Effector memory CD8-positive, alpha-beta T cell (primary cell): ENCODE data around the gene ZNF133.
"Not testable (repeated sequence)": the region's sequence is repeated elsewhere in the genome, so short reads cannot be mapped to it uniquely, and the experiment has no call there.

ENCODE experiments used
- ATAC-seq: fragments of 150-1000 bp; cut with Tn5 transposase; replicated peaks from 2 replicates; pipeline ENCODE4 v1.10.0; 2021; ENCODE audit warnings: mild to moderate bottlenecking, moderate library complexity
- DNase-seq, 3 experiments: peaks; one replicate each; pipeline ENCODE4 v3.0.0; 2021
- H3K27ac Mint-ChIP-seq, 2 donors: one replicate each; pipeline ENCODE4 v1.8.0; 2022; ENCODE audit warnings: mild to moderate bottlenecking in 2 of 2, mixed read lengths in 2 of 2, moderate library complexity in 2 of 2
- H3K27me3 Mint-ChIP-seq, 2 donors: one replicate each; pipeline ENCODE4 v1.8.0; 2022; ENCODE audit warnings: mixed read lengths in 2 of 2
- H3K36me3 Mint-ChIP-seq: one replicate; pipeline ENCODE4 v1.8.0; 2022; ENCODE audit warnings: mild to moderate bottlenecking, moderate library complexity, mixed read lengths; ENCODE audit not compliant: insufficient read depth
- H3K4me1 Mint-ChIP-seq, 2 donors: one replicate each; pipeline ENCODE4 v1.8.0; 2022; ENCODE audit warnings: low read depth in 2 of 2, mixed read lengths in 2 of 2
- H3K4me3 Mint-ChIP-seq, 2 donors: one replicate each; pipeline ENCODE4 v1.8.0; 2022; ENCODE audit warnings: mild to moderate bottlenecking in 2 of 2, mixed read lengths in 2 of 2, moderate library complexity in 2 of 2
- H3K9me3 Mint-ChIP-seq, 2 donors: one replicate each; pipeline ENCODE4 v1.8.0; 2022; ENCODE audit warnings: mixed read lengths in 2 of 2
- total RNA-seq, 9 experiments: gene quantifications; one replicate each; lab custom pipeline; 2026; lab: John Stamatoyannopoulos, UW

The ZNF133 gene
- 6.7 to 35.8 (median 12.8) reads per million in 9 experiments for total RNA-seq

DNA sequence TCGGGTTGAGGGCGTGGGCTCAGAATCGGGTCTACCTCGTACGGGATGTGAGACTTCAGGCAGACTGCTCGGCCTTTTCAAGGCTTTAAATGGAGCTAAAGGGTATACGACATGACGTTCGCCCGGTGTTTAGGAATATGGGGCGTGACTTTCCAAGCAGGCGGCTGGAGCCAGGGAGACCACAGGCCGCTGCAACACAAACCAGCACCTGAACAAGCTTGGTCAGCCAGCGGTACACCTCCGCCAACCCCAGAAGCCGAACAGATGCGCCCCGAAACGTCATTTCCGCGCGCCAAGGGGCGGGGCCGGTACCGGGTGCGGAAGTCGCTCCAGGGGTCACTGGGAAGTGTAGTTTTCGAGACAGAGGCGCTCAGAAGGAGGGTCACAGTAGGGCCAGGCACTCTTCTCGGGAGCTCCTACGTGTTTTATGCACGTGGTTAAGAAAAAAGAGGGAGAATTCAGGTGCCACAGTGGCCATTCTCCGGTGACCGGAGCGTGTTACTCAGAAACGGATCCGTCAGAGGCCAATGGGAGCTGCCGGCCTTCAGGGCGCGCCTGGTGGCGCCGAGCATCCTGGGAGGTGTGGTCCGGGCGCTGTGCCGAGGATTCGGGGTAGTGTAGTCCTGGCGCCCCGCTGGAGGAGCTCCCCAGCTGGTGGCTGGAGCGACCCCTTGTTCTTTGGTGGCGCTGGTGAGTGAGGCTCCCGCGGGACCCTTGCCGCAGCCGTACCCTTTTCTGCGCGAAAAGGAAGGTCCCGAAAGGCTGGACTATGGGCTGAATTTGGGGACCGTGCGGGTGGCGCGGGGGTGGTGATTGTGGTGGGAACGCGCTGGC, at the start of gene ZNF133:
Gene ZNF133 (plus strand): TSS at position 613 of the 834 bp plus-strand sequence. CDS start 17,160 bp downstream, outside the sequence.
- peaks cover 9% of the 10 kb centered on the region for H3K36me3 Mint-ChIP-seq
- ATAC-seq: peak; percentile 94
- H3K4me1 Mint-ChIP-seq: peaks cover 22 to 30% of the 10 kb centered on the region in 2 donors
- peak within 1 kb of the TSS; percentile 95 to 99 for H3K27ac Mint-ChIP-seq
- H3K4me3 Mint-ChIP-seq: peak within 1 kb of the TSS; percentile 98 to 99
- peak; percentile 99 for DNase-seq
- H3K9me3 Mint-ChIP-seq: peaks cover 0 to 8% of the 10 kb centered on the region in 2 donors
- H3K27me3 Mint-ChIP-seq: peaks cover 24 to 38% of the 10 kb centered on the region in 2 donors

DNA sequence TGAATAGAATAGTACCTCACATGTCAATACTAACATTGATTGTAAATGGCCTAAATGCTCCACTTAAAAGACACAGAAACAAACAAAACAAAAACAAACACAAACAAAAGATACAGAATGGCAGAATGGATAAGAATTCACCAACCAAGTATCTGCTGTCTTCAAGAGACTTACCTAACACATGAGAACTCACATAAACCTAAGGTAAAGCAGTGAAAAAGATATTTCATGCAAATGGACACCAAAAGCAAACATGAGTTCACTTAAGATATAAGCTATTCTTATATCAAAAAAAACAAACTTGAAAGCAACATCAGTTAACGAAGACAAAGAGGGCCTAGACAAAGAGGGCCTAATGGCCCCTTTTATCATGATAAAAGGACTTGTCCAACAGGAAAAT, 47.3 kb upstream of the ZNF133 start:
- H3K27ac Mint-ChIP-seq: no peak overlapping the region
- ATAC-seq: no peak
- no peak for DNase-seq
- H3K36me3 Mint-ChIP-seq: no peaks in the 10 kb centered on the region
- H3K27me3 Mint-ChIP-seq: peaks cover 60 to 67% of the 10 kb centered on the region in 2 donors
- H3K9me3 Mint-ChIP-seq: peaks cover 0 to 5% of the 10 kb centered on the region in 2 donors
- H3K4me3 Mint-ChIP-seq: no peak overlapping the region
- no peaks in the 10 kb centered on the region for H3K4me1 Mint-ChIP-seq

DNA sequence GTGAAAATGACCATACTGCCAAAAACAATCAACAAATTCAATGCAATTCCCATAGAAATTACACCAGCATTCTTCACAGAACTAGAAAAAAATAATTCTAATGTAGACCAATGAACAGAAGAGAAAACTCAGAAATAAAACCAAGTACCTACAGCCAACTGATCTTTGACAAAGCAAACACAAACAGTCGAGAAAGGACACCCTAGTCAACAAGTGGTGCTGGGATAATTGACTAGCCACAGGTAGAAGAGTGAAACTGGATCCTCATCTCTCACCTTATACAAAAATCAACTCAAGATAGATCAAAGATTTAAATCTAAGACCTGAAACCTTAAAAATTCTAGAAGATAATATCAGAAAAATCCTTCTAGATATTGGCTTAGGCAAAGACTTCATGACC, 44.5 kb upstream of the ZNF133 start:
- Mint-ChIP-seq H3K36me3 (no peaks in the 10 kb centered on the region), H3K4me3 (no peak overlapping the region), H3K27ac (no peak overlapping the region), H3K9me3 (peaks cover 0 to 5% of the 10 kb centered on the region in 2 donors), H3K27me3 (peaks cover 63 to 77% of the 10 kb centered on the region in 2 donors), H3K4me1 (no peaks in the 10 kb centered on the region)
- ATAC-seq: no peak
- no peak for DNase-seq

- H3K4me3 Mint-ChIP-seq, H3K4me1 Mint-ChIP-seq, H3K36me3 Mint-ChIP-seq, DNase-seq, ATAC-seq, H3K27ac Mint-ChIP-seq, H3K9me3 Mint-ChIP-seq: not testable (repeated sequence)
- H3K27me3 Mint-ChIP-seq: peaks cover 26 to 32% of the 10 kb centered on the region in 2 donors
These were observed 39.8 kb upstream of the ZNF133 start for GRCh38 chr20:18248545-18248944.

GRCh38 chr20:18250217-18250616, 38.1 kb upstream of the ZNF133 start:
- ATAC-seq (no peak), DNase-seq (no peak)
- H3K36me3 Mint-ChIP-seq: no peaks in the 10 kb centered on the region
- H3K4me1 Mint-ChIP-seq: peaks cover 0 to 2% of the 10 kb centered on the region in 2 donors
- H3K27ac Mint-ChIP-seq: no peak overlapping the region
- peaks cover 9 to 15% of the 10 kb centered on the region in 2 donors for H3K27me3 Mint-ChIP-seq
- H3K9me3 Mint-ChIP-seq: no peaks in the 10 kb centered on the region
- no peak overlapping the region for H3K4me3 Mint-ChIP-seq

DNA sequence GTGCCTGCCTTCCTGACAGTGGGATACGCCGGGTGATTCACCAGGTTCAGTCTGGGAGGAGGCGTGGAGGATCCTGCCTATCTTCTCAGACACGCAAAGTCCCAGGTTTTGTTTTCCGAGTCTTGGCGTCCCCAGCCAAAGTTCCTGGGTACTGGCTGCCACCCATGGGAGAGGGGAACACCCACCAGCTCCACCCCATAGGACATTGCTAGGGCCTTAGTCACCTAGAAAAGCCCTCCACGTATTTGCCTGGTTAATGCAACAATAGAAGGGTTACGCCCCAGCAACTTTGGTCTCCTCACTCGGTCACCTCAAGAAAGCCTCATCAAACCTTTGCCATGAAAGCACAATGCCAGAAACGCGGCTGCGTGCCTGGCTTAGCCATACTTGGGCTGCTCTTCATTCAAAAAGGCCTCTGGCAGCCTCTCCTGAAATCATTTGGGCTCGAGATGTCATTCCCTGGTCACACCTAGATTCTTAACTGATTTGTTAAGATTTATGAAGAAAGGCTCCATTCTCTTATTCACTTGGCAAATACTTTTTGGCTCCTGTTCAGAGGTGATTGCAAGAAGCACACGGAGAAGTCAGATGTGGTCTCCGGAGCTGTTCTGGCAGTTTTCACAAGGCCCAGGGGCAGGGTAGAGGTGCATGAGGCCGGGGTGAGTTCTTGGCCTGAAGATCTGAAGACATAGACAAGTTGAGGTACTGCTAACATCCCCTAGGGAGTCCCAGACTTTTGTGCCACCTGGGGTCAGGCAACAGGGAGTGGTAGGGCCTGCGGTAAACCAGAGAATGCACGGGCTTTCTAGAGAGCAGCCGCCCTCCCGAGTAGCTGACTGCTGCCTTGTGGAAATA, 35.5 kb upstream of the ZNF133 start:
- Mint-ChIP-seq H3K27ac (no peak overlapping the region), H3K36me3 (no peaks in the 10 kb centered on the region), H3K4me3 (no peak overlapping the region), H3K27me3 (peaks cover 0 to 14% of the 10 kb centered on the region in 2 donors), H3K4me1 (peaks cover 0 to 2% of the 10 kb centered on the region in 2 donors), H3K9me3 (no peaks in the 10 kb centered on the region)
- DNase-seq: no peak
- no peak for ATAC-seq

- H3K27me3 Mint-ChIP-seq: peaks cover 0 to 14% of the 10 kb centered on the region in 2 donors
- no peak for DNase-seq
- peaks cover 0 to 2% of the 10 kb centered on the region in 2 donors for H3K4me1 Mint-ChIP-seq
- no peak overlapping the region for H3K4me3 Mint-ChIP-seq
- no peaks in the 10 kb centered on the region for H3K9me3 Mint-ChIP-seq
- no peak overlapping the region for H3K27ac Mint-ChIP-seq
- H3K36me3 Mint-ChIP-seq: no peaks in the 10 kb centered on the region
- ATAC-seq: no peak
These were observed 33.7 kb upstream of the ZNF133 start for GRCh38 chr20:18254615-18255014.

DNA sequence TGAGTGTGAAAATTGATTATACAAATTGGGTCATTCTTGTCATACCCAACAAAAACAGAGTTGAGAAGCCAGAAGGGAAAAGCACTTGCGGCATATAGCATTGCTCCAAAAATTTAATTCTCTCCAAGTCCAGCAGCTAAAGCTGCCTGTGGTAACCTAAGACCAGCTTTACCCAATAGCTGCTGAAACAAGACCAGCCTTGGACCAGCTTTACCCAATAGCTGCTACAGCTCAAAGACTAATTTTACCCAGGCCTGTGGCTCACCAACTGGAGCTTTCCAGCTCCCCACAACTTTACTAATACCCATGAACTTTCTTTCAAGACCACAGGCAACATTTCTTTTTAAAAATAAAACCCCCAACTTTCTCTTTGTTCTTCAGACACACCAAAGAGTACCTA, 32.8 kb upstream of the ZNF133 start:
- no peak for ATAC-seq
- Mint-ChIP-seq H3K9me3 (no peaks in the 10 kb centered on the region), H3K4me3 (no peak overlapping the region), H3K36me3 (no peaks in the 10 kb centered on the region), H3K27ac (no peak overlapping the region), H3K27me3 (peaks cover 5 to 23% of the 10 kb centered on the region in 2 donors), H3K4me1 (peaks cover 0 to 2% of the 10 kb centered on the region in 2 donors)
- no peak for DNase-seq

GRCh38 chr20:18256440-18257090, 31.8 kb upstream of the ZNF133 start:
- Mint-ChIP-seq H3K27ac (no peak overlapping the region), H3K4me1 (peaks cover 0 to 2% of the 10 kb centered on the region in 2 donors), H3K27me3 (peaks cover 5 to 25% of the 10 kb centered on the region in 2 donors), H3K4me3 (no peak overlapping the region), H3K36me3 (no peaks in the 10 kb centered on the region), H3K9me3 (no peaks in the 10 kb centered on the region)
- ATAC-seq: no peak
- no peak for DNase-seq

- H3K36me3 Mint-ChIP-seq: no peaks in the 10 kb centered on the region
- peaks cover 5 to 25% of the 10 kb centered on the region in 2 donors for H3K27me3 Mint-ChIP-seq
- ATAC-seq (no peak), DNase-seq (no peak)
- no peak overlapping the region for H3K4me3 Mint-ChIP-seq
- H3K9me3 Mint-ChIP-seq: no peaks in the 10 kb centered on the region
- H3K4me1 Mint-ChIP-seq: peaks cover 0 to 2% of the 10 kb centered on the region in 2 donors
- H3K27ac Mint-ChIP-seq: no peak overlapping the region
These were observed 30.0 kb upstream of the ZNF133 start for GRCh38 chr20:18258126-18258860.

- Mint-ChIP-seq H3K27me3 (peaks cover 7 to 25% of the 10 kb centered on the region in 2 donors), H3K4me1 (no peaks in the 10 kb centered on the region), H3K27ac (no peak overlapping the region), H3K4me3 (no peak overlapping the region), H3K36me3 (no peaks in the 10 kb centered on the region), H3K9me3 (no peaks in the 10 kb centered on the region)
- ATAC-seq: no peak
- no peak for DNase-seq
These were observed 28.6 kb upstream of the ZNF133 start for GRCh38 chr20:18259730-18260129.

DNA sequence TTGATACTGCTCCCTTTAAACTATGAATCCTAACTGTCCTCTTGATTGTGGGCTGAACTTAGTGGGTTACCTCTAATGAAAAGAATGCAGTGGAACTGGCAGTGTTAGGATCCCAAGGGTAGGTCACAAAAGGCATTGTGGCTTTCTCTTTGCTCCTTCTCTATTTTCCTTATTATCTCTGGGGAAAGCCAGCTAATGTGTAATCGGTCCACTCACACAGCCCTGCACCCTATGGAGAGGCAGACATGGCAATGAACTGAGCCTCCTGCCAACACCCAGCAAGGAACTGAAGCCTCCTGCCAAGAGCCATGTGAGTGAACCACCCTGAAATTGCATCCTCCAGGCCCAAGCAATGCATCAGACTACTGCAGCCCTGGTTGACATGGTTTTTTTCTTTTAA, 24.6 kb upstream of the ZNF133 start:
- no peak for DNase-seq
- Mint-ChIP-seq H3K36me3 (peaks cover 2% of the 10 kb centered on the region), H3K4me3 (no peak overlapping the region), H3K9me3 (no peaks in the 10 kb centered on the region), H3K27ac (no peak overlapping the region), H3K27me3 (peaks cover 30 to 34% of the 10 kb centered on the region in 2 donors), H3K4me1 (no peaks in the 10 kb centered on the region)
- ATAC-seq: no peak
